Nephron (organoid): ENCODE data around the gene PPM1H.

Source experiments
- H3K27ac Mint-ChIP-seq, 3 experiments: 2 replicates each; pipeline ENCODE4 v1.8.0; 2020; ENCODE audit warnings: mixed read lengths in 3 of 3, mild to moderate bottlenecking in 2 of 3, moderate library complexity in 1 of 3
- H3K27me3 Mint-ChIP-seq: 2 replicates; pipeline ENCODE4 v1.8.0; 2021; ENCODE audit warnings: low read depth, mild to moderate bottlenecking, moderate library complexity, mixed read lengths
- H3K36me3 Mint-ChIP-seq: 2 replicates; pipeline ENCODE4 v1.8.0; 2020; ENCODE audit warnings: low read depth, mixed read lengths
- H3K4me1 Mint-ChIP-seq: 2 replicates; pipeline ENCODE4 v1.8.0; 2020; ENCODE audit warnings: mixed read lengths
- H3K4me3 Mint-ChIP-seq, 3 experiments: 2 replicates each; pipeline ENCODE4 v1.8.0; 2020; ENCODE audit warnings: mild to moderate bottlenecking in 3 of 3, mixed read lengths in 3 of 3, moderate library complexity in 2 of 3
- H3K9me3 Mint-ChIP-seq: 2 replicates; pipeline ENCODE4 v1.8.0; 2020; ENCODE audit warnings: mixed read lengths
- CTCF ChIP-seq, 3 experiments: fragments of 200-600 bp; sonication (generic); IDR thresholded peaks; one replicate each; pipeline ENCODE4 v1.5.0; 2021; ENCODE audit warnings: antibody characterized with exemption in 3 of 3; ENCODE audit not compliant: unreplicated experiment in 3 of 3

PPM1H gene

GRCh38 chr12:62849398-62849797 is 85.6 kb downstream of the PPM1H start:
- no peak for TF ChIP-seq CTCF (IDR thresholded peaks at IDR 0.05; ENCODE audit: unreplicated experiment in 3 of 3)
- H3K9me3 Mint-ChIP-seq, result no peaks in the 10 kb centered on the region
- H3K27me3 Mint-ChIP-seq, result no peaks in the 10 kb centered on the region
- no peaks in the 10 kb centered on the region for H3K4me1 Mint-ChIP-seq
- H3K4me3 Mint-ChIP-seq, result no peak overlapping the region
- H3K36me3 Mint-ChIP-seq, result no peaks in the 10 kb centered on the region
- H3K27ac Mint-ChIP-seq, result no peak overlapping the region

- Mint-ChIP-seq H3K4me1 (no peaks in the 10 kb centered on the region), H3K27me3 (no peaks in the 10 kb centered on the region), H3K4me3 (no peak overlapping the region), H3K27ac (no peak overlapping the region), H3K36me3 (no peaks in the 10 kb centered on the region), H3K9me3 (no peaks in the 10 kb centered on the region)
- no peak for TF ChIP-seq CTCF (IDR thresholded peaks at IDR 0.05; ENCODE audit: unreplicated experiment in 3 of 3)
Observed at GRCh38 chr12:62848418-62848817, 86.5 kb downstream of the PPM1H start.

- Mint-ChIP-seq H3K27ac (no peak overlapping the region), H3K36me3 (no peaks in the 10 kb centered on the region), H3K9me3 (no peaks in the 10 kb centered on the region), H3K4me3 (no peak overlapping the region), H3K4me1 (no peaks in the 10 kb centered on the region), H3K27me3 (no peaks in the 10 kb centered on the region)
- no peak for TF ChIP-seq CTCF (IDR thresholded peaks at IDR 0.05; ENCODE audit: unreplicated experiment in 3 of 3)
Observed at GRCh38 chr12:62847709-62848108, 87.2 kb downstream of the PPM1H start.

DNA sequence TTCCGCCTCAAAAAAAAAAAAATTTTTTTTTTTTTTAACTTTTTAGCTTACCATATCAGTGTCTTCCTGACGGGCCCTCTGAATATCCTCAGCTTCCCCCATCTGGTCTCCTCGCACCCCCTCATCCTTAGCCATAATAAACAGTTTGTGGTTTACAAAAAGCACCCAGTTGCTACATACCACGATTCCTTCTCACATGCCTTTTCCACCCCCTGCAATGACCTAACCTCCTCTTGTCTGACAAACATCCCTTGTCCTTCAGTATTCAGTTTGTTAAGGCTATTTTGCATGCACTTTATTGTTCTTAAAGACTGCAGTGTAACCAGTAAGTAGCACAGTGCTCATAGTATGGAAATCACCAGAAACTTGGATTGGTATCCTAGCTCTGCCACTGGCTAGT is 88.5 kb downstream of the PPM1H start:
- Mint-ChIP-seq H3K4me3 (no peak overlapping the region), H3K27me3 (no peaks in the 10 kb centered on the region), H3K27ac (no peak overlapping the region), H3K36me3 (no peaks in the 10 kb centered on the region), H3K9me3 (no peaks in the 10 kb centered on the region), H3K4me1 (no peaks in the 10 kb centered on the region)
- no peak for TF ChIP-seq CTCF (IDR thresholded peaks at IDR 0.05; ENCODE audit: unreplicated experiment in 3 of 3)

GRCh38 chr12:62844915-62845314 is 90.0 kb downstream of the PPM1H start:
- no peak overlapping the region for H3K27ac Mint-ChIP-seq
- H3K9me3 Mint-ChIP-seq, result no peaks in the 10 kb centered on the region
- no peak for TF ChIP-seq CTCF (IDR thresholded peaks at IDR 0.05; ENCODE audit: unreplicated experiment in 3 of 3)
- H3K27me3 Mint-ChIP-seq, result peaks cover under 1% of the 10 kb centered on the region
- H3K4me3 Mint-ChIP-seq, result no peak overlapping the region
- H3K4me1 Mint-ChIP-seq, result no peaks in the 10 kb centered on the region
- H3K36me3 Mint-ChIP-seq, result no peaks in the 10 kb centered on the region

DNA sequence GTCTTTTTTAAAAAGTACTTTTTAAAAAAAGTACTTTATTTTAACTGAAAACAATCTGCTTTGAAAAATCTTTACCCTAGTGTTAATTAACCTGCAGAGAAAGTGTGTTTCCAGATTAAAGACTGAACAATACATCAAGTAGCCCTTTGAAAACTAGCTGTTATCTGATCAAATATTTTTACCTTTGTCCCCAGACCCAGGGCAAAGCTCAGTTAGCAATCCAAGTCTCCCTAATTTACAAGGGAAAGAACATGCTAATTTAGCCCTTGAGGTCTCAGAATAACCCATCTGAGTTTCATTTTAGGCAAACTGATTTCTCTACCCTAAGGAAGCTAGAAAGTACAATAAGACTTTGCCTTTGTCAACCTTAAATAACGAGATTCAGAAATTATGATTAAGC is 91.2 kb downstream of the PPM1H start:
- Mint-ChIP-seq H3K9me3 (no peaks in the 10 kb centered on the region), H3K27me3 (peaks cover 3% of the 10 kb centered on the region), H3K4me1 (no peaks in the 10 kb centered on the region), H3K4me3 (no peak overlapping the region), H3K36me3 (no peaks in the 10 kb centered on the region), H3K27ac (peak overlapping the region in 2 of 3 experiments; percentile 43 to 71)
- TF ChIP-seq CTCF (IDR thresholded peaks at IDR 0.05; ENCODE audit: unreplicated experiment in 3 of 3), result no peak
